Astrocyte of the cerebellum (primary cell): ENCODE results near the gene GAS2L2.
A peak's percentile ranks its signal among the peaks of the same experiment; 100 is the strongest.

Source experiments
- DNase-seq: peaks from one replicate; pipeline ENCODE4 v3.0.0-alpha.2; 2011; ENCODE audit warnings: low read depth
- H3K4me3 ChIP-seq: 2 replicates; pipeline ENCODE4 v1.5.1; 2011; ENCODE audit warnings: mild to moderate bottlenecking, low read depth, low read length, moderate library complexity
- in situ Hi-C: cut with HindIII; loops from 2 replicates; pipeline ENCODE4 v1.10.0; 2017; ENCODE audit warnings: low sequenced_read_pairs
- TF ChIP-seq, protein P1 (sequence below): IDR thresholded peaks from 2 replicates; pipeline ENCODE4 v1.5.1; 2012; ENCODE audit warnings: low read length, low read depth, moderate library complexity, mild to moderate bottlenecking; ENCODE audit errors: missing control alignments

The GAS2L2 gene

DNA sequence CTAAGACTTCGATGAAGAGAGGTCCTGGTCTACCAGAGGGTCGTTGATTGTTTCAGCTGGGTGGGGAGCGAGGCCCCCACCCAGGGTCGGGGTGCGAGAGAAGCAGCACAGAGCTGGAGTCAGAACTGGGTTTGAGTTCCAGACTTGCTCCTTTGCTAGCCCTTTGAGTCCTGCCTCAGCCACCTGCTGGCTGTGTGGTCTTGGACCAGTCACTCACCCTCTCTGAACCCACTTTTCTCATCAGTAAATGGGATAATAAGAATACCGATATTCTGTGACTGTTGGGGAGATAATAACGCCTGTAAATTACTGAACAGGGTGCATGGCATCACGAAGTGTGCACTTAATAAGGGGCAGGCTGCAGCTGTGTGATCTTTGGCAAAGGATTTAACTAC lies 42.8 kb upstream of the GAS2L2 start:
- peak overlapping the region; percentile 41 for H3K4me3 ChIP-seq
- no peak for DNase-seq
- in situ Hi-C loops, result no loop called here
- TF ChIP-seq, protein P1, sequence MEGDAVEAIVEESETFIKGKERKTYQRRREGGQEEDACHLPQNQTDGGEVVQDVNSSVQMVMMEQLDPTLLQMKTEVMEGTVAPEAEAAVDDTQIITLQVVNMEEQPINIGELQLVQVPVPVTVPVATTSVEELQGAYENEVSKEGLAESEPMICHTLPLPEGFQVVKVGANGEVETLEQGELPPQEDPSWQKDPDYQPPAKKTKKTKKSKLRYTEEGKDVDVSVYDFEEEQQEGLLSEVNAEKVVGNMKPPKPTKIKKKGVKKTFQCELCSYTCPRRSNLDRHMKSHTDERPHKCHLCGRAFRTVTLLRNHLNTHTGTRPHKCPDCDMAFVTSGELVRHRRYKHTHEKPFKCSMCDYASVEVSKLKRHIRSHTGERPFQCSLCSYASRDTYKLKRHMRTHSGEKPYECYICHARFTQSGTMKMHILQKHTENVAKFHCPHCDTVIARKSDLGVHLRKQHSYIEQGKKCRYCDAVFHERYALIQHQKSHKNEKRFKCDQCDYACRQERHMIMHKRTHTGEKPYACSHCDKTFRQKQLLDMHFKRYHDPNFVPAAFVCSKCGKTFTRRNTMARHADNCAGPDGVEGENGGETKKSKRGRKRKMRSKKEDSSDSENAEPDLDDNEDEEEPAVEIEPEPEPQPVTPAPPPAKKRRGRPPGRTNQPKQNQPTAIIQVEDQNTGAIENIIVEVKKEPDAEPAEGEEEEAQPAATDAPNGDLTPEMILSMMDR, result no peak

DNA sequence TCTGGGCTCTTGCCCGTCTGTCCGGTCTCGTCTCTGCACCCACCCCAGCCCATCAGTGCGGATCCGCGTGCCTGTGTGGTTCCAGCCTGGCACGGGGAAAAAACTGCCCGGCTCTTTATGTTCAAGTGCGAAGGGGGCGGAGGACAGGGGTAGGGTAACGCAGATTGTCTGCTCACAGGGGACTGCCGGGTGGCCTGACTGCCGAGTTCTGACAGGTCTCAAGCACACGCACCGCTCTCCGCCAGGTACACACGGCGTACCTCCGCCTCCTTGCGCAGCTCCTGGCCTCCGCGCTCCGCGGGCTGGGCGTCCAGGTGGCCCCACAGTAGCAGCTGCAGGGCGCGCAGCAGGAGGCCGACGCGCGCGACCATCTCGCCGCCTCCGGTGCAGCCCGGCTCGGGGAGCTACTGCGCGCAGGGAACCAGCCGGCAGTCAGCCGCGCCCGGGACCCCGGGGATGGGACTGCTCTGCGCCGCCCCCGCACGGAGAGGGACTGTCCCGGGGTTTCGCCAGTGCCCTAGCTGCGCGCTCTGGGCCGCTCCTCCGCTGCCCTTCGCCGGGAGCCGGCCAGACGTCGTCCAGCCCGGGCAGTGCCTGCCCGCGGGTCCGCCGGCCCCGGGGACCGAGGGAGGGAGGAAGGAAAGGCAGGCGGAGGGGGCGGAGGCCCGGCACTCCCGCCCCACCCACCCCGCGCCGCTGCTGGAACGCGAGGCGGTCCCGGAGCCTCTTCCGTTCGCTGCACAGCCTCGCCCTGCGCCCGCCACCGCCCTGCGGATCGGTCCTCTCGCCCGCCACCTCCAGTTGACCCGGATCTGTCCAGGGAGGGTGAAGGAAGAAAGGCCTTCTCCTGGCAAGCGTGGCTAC lies 42.2 kb upstream of the GAS2L2 start, which contains the start of gene MMP28:
MMP28 (minus strand) TSS at position 635 of the 864 bp plus-strand sequence; CDS start at position 371, 264 bp downstream.
- H3K4me3 ChIP-seq, result peak within 1 kb of the TSS; percentile 41
- DNase-seq, result no peak
- TF ChIP-seq, protein P1, result no peak
- in situ Hi-C loops, result no loop called here

DNA sequence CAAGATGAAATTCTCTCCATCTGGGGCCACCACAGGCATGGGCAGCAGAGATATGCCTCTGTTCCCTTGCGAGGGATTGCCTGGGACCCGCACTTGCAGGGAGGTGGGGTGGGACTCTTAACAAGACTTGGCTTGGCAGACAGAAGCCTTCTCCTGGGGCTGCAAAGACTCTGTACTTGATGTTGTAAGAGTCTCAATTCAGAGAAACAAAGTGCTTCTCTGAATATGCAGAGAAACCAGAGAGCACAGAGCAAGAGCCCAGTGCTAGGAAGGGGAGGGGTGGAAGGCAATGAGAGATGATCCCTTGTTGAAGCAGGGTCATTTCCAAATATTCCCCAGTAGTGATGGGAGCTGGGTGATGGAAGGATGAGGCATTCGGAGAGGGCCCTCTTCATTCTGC lies 40.2 kb upstream of the GAS2L2 start:
- TF ChIP-seq, protein P1, result no peak
- DNase-seq, result no peak
- no peak overlapping the region for H3K4me3 ChIP-seq
- in situ Hi-C loops, result no loop called here

DNA sequence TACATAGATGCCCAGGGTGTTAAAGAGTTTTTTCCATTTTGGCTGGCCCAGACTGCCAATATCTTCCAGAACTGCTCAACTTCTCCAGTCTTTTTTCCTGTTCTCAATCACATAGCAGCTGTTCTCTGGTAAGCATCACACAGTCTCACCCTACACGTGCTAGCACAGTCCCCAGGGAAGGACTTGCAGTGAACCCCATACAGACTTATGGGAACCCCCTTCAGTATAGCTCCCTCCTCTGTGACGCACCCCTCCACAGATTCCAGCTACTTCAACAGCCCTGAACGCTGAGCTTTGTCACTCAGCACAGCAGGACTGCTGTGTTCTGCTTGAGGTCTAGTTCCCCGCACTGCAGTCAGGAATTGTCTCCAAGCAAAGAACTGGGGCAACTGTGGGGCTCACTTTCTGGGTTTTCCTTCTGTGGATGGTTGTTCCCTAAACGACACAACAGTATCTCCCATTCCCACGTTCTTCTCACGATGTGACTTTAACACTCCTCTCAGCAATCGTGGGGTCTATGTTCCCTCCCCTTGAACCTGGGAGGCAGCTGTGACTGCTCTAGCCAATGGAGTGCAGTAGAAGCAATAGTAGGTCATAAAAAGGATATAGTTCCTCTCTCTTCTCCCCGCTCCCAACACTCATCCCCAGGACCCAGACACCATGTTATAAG lies 38.8 kb upstream of the GAS2L2 start:
- no peak overlapping the region for H3K4me3 ChIP-seq
- no peak for DNase-seq
- TF ChIP-seq, protein P1, result no peak
- in situ Hi-C loops, result no loop called here

DNA sequence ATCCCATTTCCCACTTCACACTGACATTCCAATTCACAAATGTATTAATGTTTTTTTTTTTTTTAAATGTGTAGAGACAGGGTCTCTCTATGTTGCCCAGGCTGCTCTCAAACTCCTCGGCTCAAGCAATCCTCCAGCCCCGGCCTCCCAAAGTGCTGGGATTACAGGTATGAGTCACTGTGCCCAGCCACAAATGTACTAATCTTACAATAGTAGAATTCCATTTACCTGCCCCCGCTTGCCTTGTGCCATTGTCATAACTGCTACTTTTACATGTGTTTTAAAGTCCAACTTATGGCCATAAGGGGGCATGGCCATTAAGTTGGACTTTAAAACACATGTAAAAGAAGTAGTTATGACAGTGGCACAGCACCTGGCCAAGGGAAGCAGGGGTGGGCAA lies 37.8 kb upstream of the GAS2L2 start:
- no peak overlapping the region for H3K4me3 ChIP-seq
- no peak for DNase-seq
- TF ChIP-seq, protein P1, result no peak
- in situ Hi-C loops, result no loop called here

DNA sequence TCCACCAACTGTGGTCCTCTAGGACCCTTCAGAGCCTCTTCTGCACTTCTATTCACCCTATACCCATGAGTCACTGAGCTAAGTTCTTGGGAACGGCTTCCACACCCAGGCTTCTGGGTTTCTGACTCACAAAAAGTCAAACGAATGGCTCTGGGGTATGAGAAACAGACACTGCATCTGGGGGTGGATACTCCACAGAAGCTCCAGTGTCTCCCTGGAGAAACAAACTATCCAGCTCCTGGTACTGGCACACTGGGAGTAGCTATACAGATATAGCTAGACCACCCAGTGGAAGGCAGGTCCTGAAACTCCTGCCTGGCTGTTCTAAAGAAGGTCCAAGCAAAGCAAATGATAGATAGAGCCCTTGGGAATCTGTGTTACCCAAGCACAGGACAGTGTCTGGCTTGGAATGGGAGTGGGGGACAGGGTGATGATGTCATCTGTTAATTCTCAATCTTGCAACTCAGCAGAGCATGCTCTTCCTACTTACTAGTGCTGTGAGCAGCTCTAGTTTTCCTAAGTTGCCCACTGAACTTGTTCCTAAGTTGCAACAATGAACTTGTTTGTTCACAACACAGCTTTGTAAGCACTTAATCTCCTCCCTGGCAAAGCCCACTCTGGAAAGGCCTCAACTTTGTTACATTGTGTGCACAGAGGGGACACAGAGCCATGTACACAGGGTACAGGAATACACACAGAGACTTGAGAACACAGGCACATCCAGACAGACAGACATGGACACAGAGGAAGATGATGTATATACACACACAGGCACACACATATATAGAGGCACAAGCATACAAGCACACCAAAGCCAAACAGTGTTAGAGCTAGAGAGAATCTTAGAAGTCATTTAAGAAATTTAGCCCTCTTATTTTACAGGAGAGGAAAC lies 35.7 kb upstream of the GAS2L2 start:
- TF ChIP-seq, protein P1, result no peak
- in situ Hi-C loops, result no loop called here
- no peak for DNase-seq
- H3K4me3 ChIP-seq, result no peak overlapping the region
